HUES48 (cell line): ENCODE measurements around the gene WDR76.
"Not testable (repeated sequence)": the region's sequence is repeated elsewhere in the genome, so short reads cannot be mapped to it uniquely, and the experiment has no call there.

Source experiments
- H3K27ac ChIP-seq: one replicate; pipeline ENCODE4 v1.7.0; 2013; ENCODE audit warnings: low read depth, low read length, inconsistent platforms
- H3K27me3 ChIP-seq: 2 replicates; pipeline ENCODE4 v1.6.1; 2013; ENCODE audit warnings: mild to moderate bottlenecking, low read length; ENCODE audit not compliant: control insufficient read depth, insufficient read depth
- H3K36me3 ChIP-seq: 2 replicates; pipeline ENCODE4 v1.6.1; 2013; ENCODE audit warnings: low read length; ENCODE audit not compliant: control insufficient read depth, insufficient read depth
- H3K4me1 ChIP-seq: 2 replicates; pipeline ENCODE4 v1.6.1; 2013; ENCODE audit warnings: mild to moderate bottlenecking, low read length; ENCODE audit not compliant: control insufficient read depth, insufficient read depth
- H3K4me3 ChIP-seq: 2 replicates; pipeline ENCODE4 v1.5.1; 2013; ENCODE audit warnings: mild to moderate bottlenecking, low read depth, low read length
- H3K9ac ChIP-seq: 2 replicates; pipeline ENCODE4 v1.6.1; 2013; ENCODE audit warnings: mild to moderate bottlenecking, low read depth, low read length, moderate library complexity
- H3K9me3 ChIP-seq: 2 replicates; pipeline ENCODE4 v1.6.1; 2013; ENCODE audit warnings: low read length; ENCODE audit not compliant: control insufficient read depth, insufficient read depth

WDR76 gene

GRCh38 chr15:43795997-43796396 lies 30.8 kb upstream of the WDR76 start:
- H3K4me3 ChIP-seq: no peak overlapping the region
- peaks cover 51% of the 10 kb centered on the region for H3K36me3 ChIP-seq
- H3K27me3 ChIP-seq: no peaks in the 10 kb centered on the region
- H3K27ac ChIP-seq: peak overlapping the region; percentile 61
- H3K9me3 ChIP-seq: no peaks in the 10 kb centered on the region
- peaks cover 42% of the 10 kb centered on the region for H3K4me1 ChIP-seq
- H3K9ac ChIP-seq: no peak overlapping the region

GRCh38 chr15:43796566-43796965 lies 30.2 kb upstream of the WDR76 start:
- Histone ChIP-seq H3K9ac (no peak overlapping the region), H3K27me3 (no peaks in the 10 kb centered on the region), H3K9me3 (no peaks in the 10 kb centered on the region), H3K4me3 (no peak overlapping the region), H3K36me3 (peaks cover 53% of the 10 kb centered on the region), H3K27ac (peak overlapping the region; percentile 48), H3K4me1 (peaks cover 44% of the 10 kb centered on the region)

- Histone ChIP-seq H3K36me3 (peaks cover 58% of the 10 kb centered on the region), H3K9ac (no peak overlapping the region), H3K4me3 (no peak overlapping the region), H3K4me1 (peaks cover 33% of the 10 kb centered on the region), H3K27ac (peak overlapping the region; percentile 81), H3K9me3 (no peaks in the 10 kb centered on the region), H3K27me3 (no peaks in the 10 kb centered on the region)
These were observed 27.4 kb upstream of the WDR76 start for GRCh38 chr15:43799209-43799944.

GRCh38 chr15:43799945-43800285 lies 26.9 kb upstream of the WDR76 start, which contains the start of gene SERINC4:
TSS of gene SERINC4 (minus strand) at chr15:43800220. CDS start at chr15:43799986, 234 bp downstream.
- H3K27me3 ChIP-seq: no peaks in the 10 kb centered on the region
- H3K9me3 ChIP-seq: no peaks in the 10 kb centered on the region
- peaks cover 28% of the 10 kb centered on the region for H3K4me1 ChIP-seq
- H3K27ac ChIP-seq: peak within 1 kb of the TSS; percentile 81
- H3K4me3 ChIP-seq: peak within 1 kb of the TSS; percentile 95
- H3K9ac ChIP-seq: peak within 1 kb of the TSS; percentile 77
- H3K36me3 ChIP-seq: peaks cover 58% of the 10 kb centered on the region

- Histone ChIP-seq H3K9ac (peak within 1 kb of the TSS; percentile 77), H3K9me3 (no peaks in the 10 kb centered on the region), H3K4me1 (peaks cover 22% of the 10 kb centered on the region), H3K36me3 (peaks cover 58% of the 10 kb centered on the region), H3K27ac (peak within 1 kb of the TSS; percentile 81), H3K4me3 (peak within 1 kb of the TSS; percentile 95), H3K27me3 (no peaks in the 10 kb centered on the region)
These were observed 26.3 kb upstream of the WDR76 start, which contains the start of gene HYPK for GRCh38 chr15:43800286-43801141. TSS of gene HYPK (plus strand) at chr15:43800599. CDS start at chr15:43800623, 24 bp downstream.

- not testable (repeated sequence) for H3K9me3 ChIP-seq, H3K4me3 ChIP-seq, H3K9ac ChIP-seq, H3K27me3 ChIP-seq, H3K27ac ChIP-seq
- H3K4me1 ChIP-seq: peaks cover 11% of the 10 kb centered on the region
- peaks cover 61% of the 10 kb centered on the region for H3K36me3 ChIP-seq
These were observed 24.1 kb upstream of the WDR76 start for GRCh38 chr15:43802676-43803075.

- H3K27me3 ChIP-seq: no peaks in the 10 kb centered on the region
- H3K4me3 ChIP-seq: no peak overlapping the region
- H3K9me3 ChIP-seq: no peaks in the 10 kb centered on the region
- no peak overlapping the region for H3K27ac ChIP-seq
- peaks cover 91% of the 10 kb centered on the region for H3K36me3 ChIP-seq
- no peaks in the 10 kb centered on the region for H3K4me1 ChIP-seq
- no peak overlapping the region for H3K9ac ChIP-seq
These were observed 18.3 kb upstream of the WDR76 start for GRCh38 chr15:43808435-43808950.

- no peaks in the 10 kb centered on the region for H3K4me1 ChIP-seq
- no peak overlapping the region for H3K27ac ChIP-seq
- no peaks in the 10 kb centered on the region for H3K27me3 ChIP-seq
- no peaks in the 10 kb centered on the region for H3K9me3 ChIP-seq
- H3K9ac ChIP-seq: no peak overlapping the region
- peaks cover 95% of the 10 kb centered on the region for H3K36me3 ChIP-seq
- H3K4me3 ChIP-seq: no peak overlapping the region
These were observed 17.7 kb upstream of the WDR76 start for GRCh38 chr15:43808960-43809678.

GRCh38 chr15:43815064-43815463 lies 11.7 kb upstream of the WDR76 start:
- not testable (repeated sequence) for H3K4me3 ChIP-seq, H3K9me3 ChIP-seq, H3K27ac ChIP-seq, H3K27me3 ChIP-seq, H3K9ac ChIP-seq, H3K4me1 ChIP-seq
- peaks cover 71% of the 10 kb centered on the region for H3K36me3 ChIP-seq

- Histone ChIP-seq H3K36me3 (peaks cover 18% of the 10 kb centered on the region), H3K9ac (no peak overlapping the region), H3K9me3 (no peaks in the 10 kb centered on the region), H3K27me3 (no peaks in the 10 kb centered on the region; the same call in 1 of the 2 replicates), H3K4me1 (no peaks in the 10 kb centered on the region), H3K27ac (no peak overlapping the region), H3K4me3 (no peak overlapping the region)
These were observed 5.3 kb upstream of the WDR76 start for GRCh38 chr15:43821505-43821904.
